NCI-H774 (cell line): Measurements from ENCODE around the gene PCED1B.

ENCODE experiments used
- DNase-seq: peaks from one replicate; lab custom pipeline; 2025; lab: John Stamatoyannopoulos, UW

PCED1B gene

DNA sequence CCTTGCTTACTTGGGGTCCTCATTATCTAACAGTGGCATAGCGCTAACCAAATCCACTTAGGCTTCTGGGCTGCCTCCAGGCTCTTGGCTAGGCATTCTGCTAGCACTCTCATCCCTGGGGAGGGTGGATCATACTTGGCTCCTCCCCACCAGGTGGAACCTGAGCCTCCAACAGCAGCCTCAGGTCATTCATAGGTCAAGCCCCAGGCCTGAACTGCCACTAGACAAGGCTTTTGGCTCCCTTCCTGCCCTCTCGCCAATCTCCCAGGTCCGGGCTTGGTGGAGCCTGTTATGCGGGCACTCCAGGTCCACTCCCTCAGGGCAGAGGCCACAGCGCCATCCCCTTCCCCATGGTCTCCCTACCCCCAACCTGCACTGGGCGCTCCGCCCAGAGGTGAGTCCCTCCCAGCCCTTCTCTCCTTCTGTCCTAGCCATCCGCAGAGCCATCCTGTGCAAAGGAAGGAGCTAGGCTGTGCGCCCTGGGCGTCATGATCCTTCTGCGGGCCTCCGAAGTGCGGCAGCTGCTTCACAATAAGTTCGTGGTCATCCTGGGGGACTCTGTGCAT, 155.2 kb downstream of the PCED1B start:
- DNase-seq: no peak

DNA sequence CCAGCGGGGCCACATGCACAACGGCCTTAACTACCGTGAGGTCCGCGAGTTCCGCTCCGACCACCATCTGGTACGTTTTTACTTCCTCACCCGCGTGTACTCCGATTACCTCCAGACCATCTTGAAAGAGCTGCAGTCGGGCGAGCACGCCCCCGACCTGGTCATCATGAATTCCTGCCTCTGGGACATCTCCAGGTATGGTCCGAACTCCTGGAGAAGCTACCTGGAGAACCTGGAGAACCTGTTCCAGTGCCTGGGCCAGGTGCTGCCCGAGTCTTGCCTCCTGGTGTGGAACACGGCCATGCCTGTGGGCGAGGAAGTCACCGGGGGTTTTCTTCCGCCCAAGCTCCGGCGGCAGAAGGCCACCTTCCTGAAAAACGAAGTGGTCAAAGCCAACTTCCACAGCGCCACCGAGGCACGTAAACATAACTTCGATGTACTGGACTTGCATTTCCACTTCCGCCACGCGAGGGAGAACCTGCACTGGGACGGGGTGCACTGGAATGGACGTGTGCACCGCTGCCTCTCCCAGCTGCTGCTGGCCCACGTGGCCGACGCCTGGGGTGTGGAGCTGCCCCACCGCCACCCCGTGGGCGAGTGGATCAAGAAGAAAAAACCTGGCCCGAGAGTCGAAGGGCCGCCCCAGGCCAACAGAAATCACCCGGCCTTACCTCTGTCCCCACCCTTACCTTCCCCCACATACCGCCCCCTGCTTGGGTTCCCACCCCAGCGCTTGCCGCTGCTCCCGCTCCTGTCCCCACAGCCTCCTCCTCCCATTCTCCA, 156.0 kb downstream of the PCED1B start:
- DNase-seq: no peak

DNA sequence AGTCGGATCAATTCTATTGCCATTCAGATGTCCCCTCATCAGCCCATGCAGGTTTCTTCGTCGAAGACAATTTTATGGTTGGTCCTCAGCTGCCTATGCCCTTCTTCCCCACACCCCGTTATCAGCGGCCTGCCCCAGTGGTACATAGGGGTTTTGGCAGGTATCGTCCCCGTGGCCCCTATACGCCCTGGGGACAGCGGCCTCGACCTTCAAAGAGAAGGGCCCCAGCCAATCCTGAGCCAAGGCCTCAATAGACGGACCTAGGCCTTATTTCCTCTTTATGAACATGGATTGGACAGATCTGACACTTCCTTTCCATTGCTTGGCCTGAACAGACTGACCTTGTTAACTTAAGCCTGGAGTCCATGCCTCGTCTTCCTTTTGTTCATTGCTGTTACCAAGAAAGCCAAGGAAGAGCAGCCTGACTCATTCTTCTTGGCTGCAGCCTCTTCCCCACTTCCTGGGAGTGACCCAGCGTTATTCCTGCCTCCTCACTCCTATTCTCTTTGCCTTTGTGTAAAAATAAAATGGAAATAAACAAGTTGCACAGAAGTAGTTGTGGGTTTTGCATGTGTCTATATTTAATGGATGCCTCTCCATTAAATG, 156.8 kb downstream of the PCED1B start:
- no peak for DNase-seq

DNA sequence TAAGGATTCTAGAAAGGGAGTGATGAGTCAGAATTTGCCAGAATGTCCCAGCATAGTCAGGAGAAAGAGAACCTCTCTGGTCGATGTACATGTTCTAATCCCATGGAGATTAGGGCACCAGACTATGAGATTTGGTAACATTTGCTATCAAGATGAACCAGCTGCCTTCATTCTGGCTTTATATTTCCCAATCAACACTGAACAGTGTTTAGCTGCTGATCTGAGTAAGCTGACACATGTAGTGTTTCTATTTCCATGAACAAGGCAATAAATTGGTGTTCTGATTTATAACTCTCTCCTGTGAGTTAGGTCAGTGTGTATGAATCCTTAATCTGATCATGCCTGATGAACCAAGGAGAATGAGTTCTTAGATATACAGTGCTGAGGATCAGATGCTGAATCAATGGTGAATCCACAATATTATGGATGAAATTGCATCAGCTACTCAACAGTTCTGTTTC, 158.4 kb downstream of the PCED1B start:
- DNase-seq: no peak

DNA sequence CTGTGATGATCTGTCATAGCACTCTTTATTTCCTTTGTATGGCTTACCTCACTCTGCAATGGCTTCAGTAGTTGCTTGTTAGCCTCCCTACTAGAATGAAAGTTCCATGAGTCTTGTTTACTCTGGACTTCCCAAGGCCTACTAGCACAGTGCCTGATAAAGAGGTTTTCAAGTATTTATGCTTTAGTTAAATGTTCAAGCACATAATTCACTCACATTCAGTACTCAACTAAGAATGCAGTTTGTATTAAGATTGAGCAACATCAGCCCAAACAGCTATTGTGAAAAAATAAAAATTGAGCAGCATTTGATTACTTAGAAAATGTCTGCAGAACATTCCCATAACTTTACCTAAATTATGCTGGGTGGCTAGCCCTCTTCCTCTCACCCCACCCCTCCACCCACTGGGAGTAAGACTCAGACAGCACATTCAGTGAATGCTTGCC, 159.3 kb downstream of the PCED1B start:
- no peak for DNase-seq

DNA sequence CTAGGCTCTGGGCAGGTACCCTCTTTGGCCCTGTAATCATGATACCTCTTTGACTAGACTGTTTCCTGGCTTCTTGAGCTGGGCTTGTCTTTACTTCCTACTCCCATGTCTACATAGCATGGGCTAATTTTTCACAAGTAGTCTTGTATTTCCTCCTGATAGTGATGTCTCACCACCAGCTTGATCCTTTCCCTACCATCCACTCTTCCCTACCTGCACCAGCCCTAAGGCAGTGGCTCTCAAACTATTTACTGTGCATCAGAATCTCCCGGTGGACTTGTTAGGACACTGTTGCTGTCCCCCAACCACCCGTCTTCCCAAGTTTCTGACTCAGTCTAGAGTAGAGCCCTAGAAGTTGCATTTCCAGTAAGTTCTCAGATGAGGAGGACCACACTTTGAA, 163.0 kb downstream of the PCED1B start:
- DNase-seq: no peak

DNA sequence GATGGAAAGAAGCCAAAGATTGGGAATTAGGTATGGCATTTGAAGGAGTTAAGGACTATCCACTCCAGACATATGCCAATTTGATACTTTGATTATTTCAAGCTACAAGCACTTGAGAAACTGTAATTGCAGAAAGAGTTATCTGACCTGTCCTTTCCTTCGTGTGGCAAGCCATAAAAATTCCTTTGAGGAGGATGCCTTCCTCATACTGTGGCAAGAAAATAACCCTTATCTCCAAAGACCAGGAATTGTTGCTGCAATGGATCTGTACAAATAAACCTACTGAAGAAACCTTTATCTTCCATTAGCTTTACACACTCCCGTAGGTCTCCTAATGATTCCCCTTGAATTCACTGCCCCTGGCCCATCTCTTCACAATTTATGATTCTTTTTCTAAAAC, 165.4 kb downstream of the PCED1B start:
- no peak for DNase-seq

DNA sequence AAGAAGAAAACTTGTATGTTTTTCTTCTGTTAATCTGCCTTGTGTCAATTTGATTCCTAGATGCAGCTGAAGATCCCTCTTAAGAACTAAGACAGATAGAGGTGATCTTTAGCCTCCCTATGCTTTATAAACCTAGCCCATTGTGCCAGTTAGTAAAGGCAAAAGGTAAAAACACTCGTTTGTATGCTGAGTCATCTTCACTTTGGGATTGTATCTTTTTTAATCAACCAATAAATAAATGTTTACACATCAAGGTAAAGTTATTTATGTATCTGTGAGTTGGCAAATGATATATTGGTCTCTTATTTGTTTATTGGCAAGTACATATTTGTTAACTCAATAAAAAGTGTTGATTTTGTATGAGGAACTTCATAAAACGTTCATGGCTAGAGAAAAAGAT, 166.2 kb downstream of the PCED1B start:
- no peak for DNase-seq

DNA sequence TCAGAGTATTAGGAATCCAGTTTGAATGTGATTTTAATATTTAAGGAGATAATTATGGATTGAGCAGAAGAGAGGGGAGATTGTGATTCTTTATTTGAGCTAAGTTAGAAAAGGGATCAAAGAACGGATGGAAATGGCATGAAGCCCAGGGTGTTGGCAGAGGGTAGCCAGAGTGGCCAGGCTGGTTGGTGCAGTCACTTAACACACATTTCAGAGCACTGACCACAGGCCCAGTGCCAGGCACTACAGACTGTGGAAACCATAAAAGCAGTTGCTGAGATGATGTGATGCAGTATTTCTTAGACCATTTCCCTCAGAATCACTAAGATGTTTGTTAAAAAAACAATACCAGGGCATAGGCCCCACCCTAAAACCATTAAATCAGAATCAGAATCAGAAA, 168.0 kb downstream of the PCED1B start:
- DNase-seq: peak; percentile 23

DNA sequence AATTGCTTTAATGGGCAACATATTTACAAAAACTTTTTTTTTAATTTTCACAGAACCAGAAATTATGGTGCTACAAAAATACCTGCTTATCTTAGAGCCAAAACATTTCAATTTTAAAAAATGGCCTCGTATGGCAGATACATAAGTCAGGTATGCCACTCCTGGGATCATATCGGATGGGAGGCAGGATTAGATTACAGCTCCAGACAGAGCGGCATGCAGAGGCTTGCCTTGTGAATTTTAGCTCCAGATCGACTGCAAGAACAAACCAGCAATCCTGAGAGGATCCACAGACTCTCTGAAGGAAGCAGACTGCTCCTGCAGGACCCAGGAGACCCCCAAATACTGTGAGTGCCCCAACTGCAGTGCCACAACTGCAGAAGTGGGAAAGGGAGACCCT, 169.7 kb downstream of the PCED1B start:
- no peak for DNase-seq

DNA sequence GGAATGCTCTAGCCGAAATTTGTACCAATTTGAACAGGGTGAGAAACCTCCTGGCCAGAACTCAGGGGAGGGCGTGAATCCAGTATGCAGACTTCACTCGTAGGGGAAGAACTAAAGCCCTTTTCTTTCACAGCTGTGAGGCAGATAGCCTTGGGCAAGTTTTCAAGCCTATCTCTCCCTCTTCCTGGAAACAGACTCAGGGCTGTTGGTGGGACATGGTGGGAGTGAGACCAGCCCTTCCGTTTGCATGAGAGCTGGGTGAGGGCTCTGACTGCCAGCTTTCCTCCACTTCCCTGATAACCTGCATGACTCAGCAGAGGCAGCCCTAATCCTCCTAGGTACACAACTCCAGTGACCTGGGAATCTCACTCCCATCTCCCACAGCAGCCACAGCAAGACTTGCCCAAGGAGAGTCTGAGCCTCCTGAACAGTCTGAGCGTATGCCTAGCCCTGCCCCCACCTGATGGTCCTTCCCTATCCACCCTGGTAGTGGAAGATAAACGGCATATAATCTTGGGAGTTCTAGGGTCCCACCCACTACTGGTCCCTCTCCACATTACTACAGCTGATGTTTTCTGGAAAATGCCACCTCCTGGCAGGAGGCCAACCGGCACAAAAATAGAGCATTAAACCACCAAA, 170.4 kb downstream of the PCED1B start:
- no peak for DNase-seq

DNA sequence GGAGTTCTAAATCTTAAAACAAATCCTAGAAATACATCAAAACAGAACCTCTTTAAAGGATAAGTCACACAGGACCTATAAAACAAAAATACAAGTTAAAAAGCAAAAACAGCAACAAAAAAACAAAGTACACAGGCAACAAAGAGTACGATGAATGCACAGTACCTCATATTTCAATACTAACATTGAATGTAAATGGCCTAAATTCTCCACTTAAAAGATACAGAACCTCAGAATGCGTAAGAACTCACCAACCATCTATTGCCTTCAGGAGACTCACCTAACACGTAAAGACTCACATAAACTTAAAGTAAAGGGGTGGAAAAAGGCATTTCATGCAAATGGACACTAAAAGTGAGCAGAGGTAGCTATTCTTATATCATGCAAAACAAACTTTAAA, 172.5 kb downstream of the PCED1B start:
- DNase-seq: no peak

DNA sequence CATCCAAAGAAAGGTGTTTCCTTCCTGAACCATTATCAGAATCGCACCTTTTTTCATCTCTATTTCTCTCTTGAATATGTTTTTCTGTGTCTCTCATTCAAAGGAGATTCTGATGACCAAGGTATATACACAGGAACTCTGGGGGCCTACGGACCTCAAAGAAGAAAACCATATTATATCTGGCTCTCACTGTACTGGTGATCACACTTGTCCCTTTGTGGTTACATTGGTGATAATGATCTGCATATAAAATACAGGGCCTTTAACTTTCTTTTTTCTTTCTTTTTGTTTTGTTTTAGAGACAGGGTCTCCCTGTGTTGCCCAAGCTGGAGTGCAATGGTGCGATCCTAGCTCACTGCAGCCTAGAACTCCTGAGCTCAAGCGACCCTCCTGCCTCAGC, 185.5 kb downstream of the PCED1B start:
- DNase-seq: no peak

DNA sequence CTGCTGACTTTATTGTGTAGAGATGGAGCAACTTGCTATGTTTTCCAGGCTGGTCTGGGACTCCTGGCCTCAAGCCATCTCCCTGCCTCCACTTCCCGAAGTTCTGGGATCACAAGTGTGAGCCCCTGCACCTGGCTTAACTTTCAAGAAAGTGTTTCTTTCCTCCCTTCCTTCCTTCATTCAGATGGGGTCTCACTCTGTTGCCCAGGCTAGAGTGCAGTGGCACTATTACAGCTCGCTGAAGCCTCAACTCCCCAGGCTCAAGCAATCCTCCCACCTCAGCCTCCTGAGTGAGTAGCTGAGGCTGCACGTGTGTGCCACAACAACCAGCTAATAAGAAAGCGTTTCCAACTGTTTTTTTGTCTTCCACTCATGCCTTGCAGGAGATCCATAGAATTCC, 186.0 kb downstream of the PCED1B start:
- DNase-seq: no peak

DNA sequence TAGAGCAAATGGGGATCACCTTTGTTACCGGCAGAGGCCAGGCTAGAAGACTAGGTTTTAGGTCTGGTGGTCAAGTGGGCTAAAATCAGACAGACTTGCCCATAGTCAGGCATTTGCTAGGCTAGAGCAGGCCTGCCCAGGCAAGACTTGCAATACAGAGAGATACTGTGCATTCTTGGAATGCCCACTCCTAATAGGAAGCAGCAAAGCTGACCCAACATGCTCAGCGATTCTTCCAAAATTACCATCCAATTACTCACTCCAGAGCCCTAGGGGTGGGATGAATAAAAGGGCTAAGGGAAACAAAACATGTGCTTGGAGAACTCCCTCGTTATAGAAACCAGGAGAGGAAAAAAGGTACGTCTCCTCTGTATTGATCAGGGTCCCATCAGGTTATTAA, 188.2 kb downstream of the PCED1B start:
- DNase-seq: no peak

DNA sequence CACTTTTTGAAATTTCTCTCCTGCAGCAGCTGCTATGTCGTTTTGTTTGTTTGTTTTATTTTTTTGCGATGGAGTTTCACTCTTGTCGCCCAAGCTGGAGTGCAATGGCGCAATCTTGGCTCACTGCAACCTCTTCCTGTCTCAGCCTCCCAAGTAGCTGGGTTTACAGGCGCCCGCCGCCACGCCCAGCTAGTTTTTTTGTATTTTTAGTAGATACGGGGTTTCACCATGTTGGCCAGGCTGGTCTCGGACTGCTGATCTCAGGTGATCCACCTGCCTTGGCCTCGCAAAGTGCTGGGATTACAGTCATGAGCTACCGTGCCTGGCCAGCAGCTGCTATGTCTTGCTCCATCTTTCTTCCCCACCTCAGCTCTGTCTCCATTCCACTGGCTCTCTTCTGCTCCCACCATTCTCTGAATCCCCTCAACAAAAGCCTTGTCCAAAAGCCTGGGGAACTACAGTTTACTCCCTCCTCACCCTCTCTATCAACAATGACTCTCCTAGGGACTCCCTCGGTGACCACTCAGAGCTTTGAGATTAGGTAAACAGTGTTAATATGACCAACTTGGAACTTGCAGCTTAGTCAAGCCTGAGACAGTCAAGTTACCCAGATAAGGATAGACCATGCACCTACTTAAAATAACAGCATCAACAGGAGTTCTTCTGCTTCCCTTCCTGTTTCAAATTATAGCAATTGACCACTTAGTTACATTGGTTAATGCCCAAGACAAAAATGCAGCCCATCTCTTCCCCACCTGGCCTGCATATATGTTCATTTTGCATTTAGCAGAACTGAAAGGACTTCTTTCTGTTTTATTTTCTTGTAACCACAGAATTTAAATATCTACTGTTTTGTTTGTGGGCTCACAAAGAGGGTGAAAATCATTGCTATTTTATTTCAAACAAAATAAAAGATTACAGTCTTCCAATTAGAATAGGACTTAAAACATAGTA, 189.4 kb downstream of the PCED1B start:
- no peak for DNase-seq

DNA sequence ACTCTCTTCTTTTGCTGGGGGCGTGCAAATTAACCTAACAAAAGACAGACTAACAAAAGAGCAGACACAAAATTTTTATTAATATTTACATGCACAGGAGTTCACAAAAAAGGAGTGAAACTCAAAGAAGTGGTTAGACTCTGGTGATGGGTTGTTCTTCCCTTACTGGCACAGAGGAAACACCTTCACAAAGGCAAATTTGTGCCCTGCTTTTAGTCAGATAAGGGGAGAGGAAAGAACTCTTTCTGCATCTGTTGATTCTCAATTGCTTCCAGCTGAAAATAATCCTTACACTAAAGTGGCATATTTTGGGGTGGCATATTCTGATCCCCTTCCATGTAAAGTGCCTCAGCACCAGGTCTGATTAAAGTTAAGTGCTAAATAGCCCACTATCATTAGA, 190.5 kb downstream of the PCED1B start:
- no peak for DNase-seq

DNA sequence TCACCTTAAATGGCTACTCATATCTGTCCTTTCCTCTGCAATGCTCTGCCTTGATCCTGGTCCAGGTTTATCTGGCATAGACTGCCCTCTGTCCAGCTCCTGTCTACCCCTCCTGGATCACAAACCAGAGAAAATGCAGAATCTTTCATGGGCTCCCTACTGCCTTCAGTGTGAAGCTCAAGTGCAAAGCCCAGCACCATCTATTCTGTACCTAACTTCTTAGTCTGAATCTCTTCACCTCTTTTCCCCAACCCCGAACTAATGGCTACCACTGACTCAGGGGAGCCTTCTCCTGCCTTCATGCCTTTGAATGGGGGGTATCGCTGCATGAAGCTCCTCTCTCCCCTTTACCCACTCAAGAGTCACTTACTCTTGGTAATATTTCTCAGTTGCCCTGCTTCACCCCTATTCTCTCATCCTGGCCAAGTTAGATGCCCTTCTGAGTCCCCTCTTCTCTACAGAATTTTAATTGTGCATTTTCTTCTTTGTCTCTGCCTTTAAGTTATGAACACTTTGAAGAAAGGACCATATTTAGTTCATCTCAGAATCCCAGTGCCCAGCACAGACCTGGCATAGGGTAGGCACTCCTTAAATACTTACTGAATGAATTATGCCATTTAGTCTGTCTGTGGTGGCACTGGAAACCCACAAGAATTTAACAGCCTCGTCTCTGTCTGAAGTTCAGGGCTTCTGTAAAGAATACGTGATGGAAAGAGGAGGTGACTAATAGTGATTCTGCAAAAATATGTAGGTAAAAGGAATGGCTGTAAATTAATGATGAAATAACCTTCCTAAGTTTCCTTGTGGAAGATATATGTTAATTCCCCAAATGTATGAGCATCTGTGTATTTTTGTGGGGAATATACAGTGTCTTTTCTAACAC, 191.6 kb downstream of the PCED1B start:
- DNase-seq: no peak

DNA sequence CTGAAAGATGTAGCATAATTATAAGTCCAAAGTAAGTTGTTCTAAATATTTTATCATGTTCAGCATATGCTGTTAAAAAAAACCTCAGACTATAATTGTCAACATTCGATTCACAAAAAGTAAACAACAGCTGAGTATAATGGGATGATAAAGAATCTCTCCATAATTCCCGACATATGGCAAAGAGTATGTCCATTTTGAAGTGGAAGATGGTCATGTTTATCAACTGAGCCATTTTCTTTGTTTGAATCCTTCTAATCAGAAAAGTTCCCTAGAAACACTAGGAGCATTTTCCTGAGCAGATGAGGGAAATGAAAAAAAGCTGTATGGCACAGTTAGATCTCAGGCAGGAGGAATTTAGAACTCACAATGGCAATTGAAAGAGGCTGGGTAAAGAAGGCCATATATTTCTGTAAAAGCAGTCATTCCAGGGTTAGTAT, 192.4 kb downstream of the PCED1B start:
- no peak for DNase-seq

DNA sequence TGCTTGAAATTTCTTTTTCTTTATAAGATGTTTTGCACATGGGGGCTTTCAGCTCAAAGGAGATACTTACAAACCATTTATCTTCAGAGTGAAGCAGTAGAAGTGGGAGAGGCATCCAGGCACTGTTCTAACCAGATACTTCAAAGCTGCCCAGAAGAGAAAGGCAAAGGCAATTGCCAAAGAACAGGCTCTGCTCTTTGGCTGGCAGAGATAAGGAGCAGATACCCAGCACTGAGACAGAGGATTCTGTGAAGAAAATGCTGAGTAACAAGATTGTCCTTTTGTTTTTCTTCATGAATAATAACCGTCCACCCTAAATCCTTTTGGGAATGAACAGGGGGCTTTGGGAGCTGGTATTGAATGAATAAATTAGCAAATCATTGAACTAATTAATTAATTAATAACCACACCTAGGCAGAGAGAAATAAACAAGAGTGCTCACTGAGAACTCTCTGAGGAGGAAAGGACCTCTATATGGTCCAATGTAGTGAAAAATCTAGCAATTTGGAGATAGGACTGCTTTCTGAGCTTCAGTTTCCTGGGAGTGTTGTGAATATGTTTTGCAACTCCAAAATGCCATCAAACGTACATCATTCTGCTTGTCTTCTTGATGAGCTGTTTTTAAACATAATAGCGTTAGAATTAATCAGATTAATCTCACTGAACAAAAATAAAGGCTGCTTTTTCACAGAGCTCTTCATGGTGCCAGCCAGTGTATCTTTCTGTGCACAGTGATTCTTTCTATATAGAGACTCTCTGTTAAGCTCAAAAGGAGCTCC, 193.2 kb downstream of the PCED1B start:
- no peak for DNase-seq
